ENCODE data around the gene PXT1. TPM values are rescaled to one million over a fixed set of nuclear protein-coding genes. Genes with fewer than 3 reads are reported as not detected.
"Not testable (repeated sequence)": the region's sequence is repeated elsewhere in the genome, so short reads cannot be mapped to it uniquely, and the experiment has no call there.

PXT1 gene
- total RNA-seq, 2 experiments from 2014 or later, result 0.22 to 0.36 TPM

DNA sequence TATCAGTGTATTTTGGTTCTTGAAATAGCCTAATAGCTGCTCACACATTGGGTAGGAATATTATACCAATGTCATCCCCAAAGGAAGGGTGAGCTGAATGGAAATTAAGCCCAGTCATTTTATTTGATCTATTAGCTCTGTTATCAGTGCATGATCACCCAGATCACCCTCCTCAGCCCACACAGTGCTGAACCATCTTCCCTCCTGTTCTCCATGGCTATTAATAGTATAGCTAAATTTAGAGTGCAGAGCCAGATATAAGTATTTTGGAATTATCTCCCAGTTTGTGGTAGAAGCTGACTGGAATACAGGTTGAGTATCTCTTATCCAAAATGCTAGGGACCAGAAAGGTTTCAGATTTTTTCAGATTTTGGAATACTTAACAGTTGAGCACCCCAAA, 45.6 kb upstream of the PXT1 start:
- intact Hi-C loops (cut with micrococcal nuclease), result no loop called here
- no peaks in the 10 kb centered on the region for H3K27me3 Mint-ChIP-seq
- no peak for DNase-seq
- H3K9me3 Mint-ChIP-seq, result no peaks in the 10 kb centered on the region
- peaks cover 65% of the 10 kb centered on the region for H3K36me3 Mint-ChIP-seq (ENCODE audit: low read depth)
- H3K4me1 Mint-ChIP-seq (ENCODE audit: low read depth), result peaks cover 5% of the 10 kb centered on the region
- no peak overlapping the region for H3K4me3 Mint-ChIP-seq
- POLR2A ChIA-PET, result interaction anchor here (0.9 to 1.0 kb wide), 3 partner anchors 9 to 39 kb away, joined by 3 to 4 read pairs (median 4); no protein-coding TSS in a partner anchor
- no peak for TF ChIP-seq CTCF (IDR thresholded peaks at IDR 0.05)
- ATAC-seq, result no peak
- peak overlapping the region; percentile 34 for H3K27ac Mint-ChIP-seq
- CTCF ChIA-PET, result interaction anchor here (1.2 to 1.5 kb wide), 2 partner anchors 9 to 58 kb away, joined by 3 to 5 read pairs; no protein-coding TSS in a partner anchor

- ChIA-PET POLR2A (interaction anchor here (0.9 kb wide), 1 partner anchor 9 kb away, joined by 4 read pairs; no protein-coding TSS in a partner anchor), CTCF (interaction anchor here (1.0 to 1.5 kb wide), 3 partner anchors 9 to 64 kb away, joined by 3 to 5 read pairs (median 4); no protein-coding TSS in a partner anchor)
- Mint-ChIP-seq H3K4me1 (ENCODE audit: low read depth) (peaks cover 3% of the 10 kb centered on the region), H3K36me3 (ENCODE audit: low read depth) (peaks cover 63% of the 10 kb centered on the region), H3K27ac (peak overlapping the region; percentile 34), H3K4me3 (no peak overlapping the region), H3K27me3 (no peaks in the 10 kb centered on the region), H3K9me3 (no peaks in the 10 kb centered on the region)
- TF ChIP-seq CTCF (IDR thresholded peaks at IDR 0.05), result no peak
- ATAC-seq, result no peak
- no peak for DNase-seq
- intact Hi-C loops (cut with micrococcal nuclease), result no loop called here
These were observed 45.0 kb upstream of the PXT1 start for GRCh38 chr6:36487698-36488097.

DNA sequence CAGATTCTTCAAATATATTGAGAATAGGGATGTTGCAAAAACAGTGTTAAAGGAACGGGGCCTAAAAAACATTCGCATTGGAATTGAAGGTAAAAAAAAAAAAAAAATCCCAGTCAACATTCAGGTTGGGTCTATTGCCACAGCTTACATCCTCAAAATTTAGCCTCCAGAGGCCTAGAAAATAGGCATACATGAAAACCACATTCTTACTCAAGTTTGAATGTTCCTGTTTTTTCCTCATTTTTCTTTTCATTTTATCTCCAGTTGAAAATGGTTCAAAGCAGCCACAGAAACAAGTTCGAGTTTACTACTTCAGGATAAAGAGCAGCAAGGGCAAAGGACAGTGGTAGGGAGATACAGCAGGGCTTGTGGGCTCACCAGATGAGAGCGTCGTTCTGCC, 42.1 kb upstream of the PXT1 start:
- intact Hi-C loops (cut with micrococcal nuclease), result no loop called here
- H3K4me3 Mint-ChIP-seq, result no peak overlapping the region
- TF ChIP-seq CTCF (IDR thresholded peaks at IDR 0.05), result no peak
- ATAC-seq, result no peak
- H3K27ac Mint-ChIP-seq, result peak overlapping the region; percentile 28
- H3K27me3 Mint-ChIP-seq, result no peaks in the 10 kb centered on the region
- H3K9me3 Mint-ChIP-seq, result no peaks in the 10 kb centered on the region
- H3K4me1 Mint-ChIP-seq (ENCODE audit: low read depth), result no peaks in the 10 kb centered on the region
- ChIA-PET POLR2A (interaction anchor here (0.7 kb wide), 1 partner anchor 25 kb away, joined by 3 read pairs; no protein-coding TSS in a partner anchor), CTCF (interaction anchor here (1.3 kb wide), 1 partner anchor 19 kb away, joined by 3 read pairs; no protein-coding TSS in a partner anchor)
- no peak for DNase-seq
- H3K36me3 Mint-ChIP-seq (ENCODE audit: low read depth), result peaks cover 58% of the 10 kb centered on the region

DNA sequence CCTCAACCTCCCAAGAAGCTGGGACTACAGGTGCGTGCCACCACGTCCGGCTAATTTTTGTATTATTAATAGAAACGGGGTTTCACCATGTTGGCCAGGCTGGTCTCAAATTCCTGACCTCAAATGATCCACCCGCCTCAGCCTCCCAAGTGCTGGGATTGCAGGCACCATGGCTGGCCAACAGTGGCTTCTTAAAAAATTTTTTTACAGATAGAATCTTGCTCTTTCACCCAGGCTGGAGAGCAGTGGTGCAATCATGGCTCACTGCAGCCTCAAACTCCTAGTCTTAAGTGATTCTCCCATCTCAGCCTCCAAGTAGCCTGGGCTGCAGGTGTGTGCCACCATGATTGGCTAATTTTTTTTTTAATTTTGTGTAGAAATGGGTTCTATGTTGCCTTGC, 40.7 kb upstream of the PXT1 start:
- H3K4me1 Mint-ChIP-seq (ENCODE audit: low read depth); H3K27me3 Mint-ChIP-seq; DNase-seq; CTCF ChIA-PET; H3K9me3 Mint-ChIP-seq; ATAC-seq; intact Hi-C loops (cut with micrococcal nuclease); POLR2A ChIA-PET; H3K4me3 Mint-ChIP-seq; H3K27ac Mint-ChIP-seq: not testable (repeated sequence)
- H3K36me3 Mint-ChIP-seq (ENCODE audit: low read depth), result peaks cover 62% of the 10 kb centered on the region

GRCh38 chr6:36479256-36479655, 36.6 kb upstream of the PXT1 start:
- DNase-seq (no peak), ATAC-seq (no peak)
- intact Hi-C loops (cut with micrococcal nuclease), result no loop called here
- CTCF ChIA-PET, result interaction anchor here (2.1 kb wide), 1 partner anchor 9 kb away, joined by 5 read pairs; no protein-coding TSS in a partner anchor
- TF ChIP-seq CTCF (IDR thresholded peaks at IDR 0.05), result no peak
- Mint-ChIP-seq H3K27ac (peak overlapping the region; percentile 53), H3K27me3 (no peaks in the 10 kb centered on the region), H3K4me1 (ENCODE audit: low read depth) (peaks cover 13% of the 10 kb centered on the region), H3K4me3 (no peak overlapping the region), H3K9me3 (no peaks in the 10 kb centered on the region), H3K36me3 (ENCODE audit: low read depth) (peaks cover 45% of the 10 kb centered on the region)
- POLR2A ChIA-PET, result interaction anchor here (0.6 to 1.3 kb wide), 3 partner anchors 9 to 319 kb away, joined by 3 to 4 read pairs (median 3); no protein-coding TSS in a partner anchor
